IMR-90 (cell line): ENCODE data around the gene ZNF618. TPM values are rescaled to one million over a fixed set of nuclear protein-coding genes. Genes with fewer than 3 reads are reported as not detected.
A peak's percentile ranks its signal among the peaks of the same experiment; 100 is the strongest.

Source experiments
- ATAC-seq: fragments of 200-7000 bp; cut with Tn5 transposase; 2 replicates; pipeline ENCODE4 v1.9.1; 2020; ENCODE audit warnings: low read depth, mild to moderate bottlenecking, moderate library complexity
- BruUV-seq: library from RNA; stranded (reverse); fragments of 400-500 nt; replicated peaks from 2 replicates; lab custom pipeline; 2021; lab: Mats Ljungman, UMichigan
- CTCF ChIA-PET: fragments of 300-600 bp; formaldehyde crosslinking; extraction: SDS; loops from one replicate; lab custom pipeline; 2021; ENCODE audit warnings: antibody characterized with exemption; lab: Yijun Ruan, JAX
- POLR2A ChIA-PET: fragments of 300-600 bp; sonication (Branson Sonifier 250); formaldehyde crosslinking; loops from one replicate; lab custom pipeline; 2022; ENCODE audit warnings: antibody characterized with exemption; ENCODE audit not compliant: unreplicated experiment; lab: Charles Lee
- DNase-seq: peaks from one replicate; pipeline ENCODE4 v3.0.0; 2013
- H2AFZ ChIP-seq: replicated peaks from 2 replicates; pipeline ENCODE3; 2013; ENCODE audit warnings: low read length, mild to moderate bottlenecking; ENCODE audit not compliant: poor library complexity
- H2AK5ac ChIP-seq: 2 replicates; pipeline ENCODE4 v1.6.1; 2013; ENCODE audit warnings: low read depth, low read length, inconsistent platforms
- H2AK9ac ChIP-seq: replicated peaks from 2 replicates; pipeline ENCODE3; 2013; ENCODE audit warnings: mild to moderate bottlenecking, low read depth, low read length, moderate library complexity; ENCODE audit not compliant: poor library complexity
- H2BK120ac ChIP-seq: 2 replicates; pipeline ENCODE4 v1.6.1; 2013; ENCODE audit warnings: low read depth, low read length, inconsistent platforms
- H2BK15ac ChIP-seq: 3 replicates; pipeline ENCODE4 v1.6.1; 2013; ENCODE audit warnings: low read depth, low read length, inconsistent platforms
- H2BK20ac ChIP-seq: 2 replicates; pipeline ENCODE4 v1.6.1; 2013; ENCODE audit warnings: low read depth, mild to moderate bottlenecking, inconsistent platforms, low read length, moderate library complexity
- H2BK5ac ChIP-seq: 2 replicates; pipeline ENCODE4 v1.6.1; 2013; ENCODE audit warnings: mild to moderate bottlenecking, low read depth, low read length, inconsistent platforms; ENCODE audit not compliant: poor library complexity, severe bottlenecking
- H3K14ac ChIP-seq: replicated peaks from 2 replicates; pipeline ENCODE4 v1.6.1; 2013; ENCODE audit warnings: low read depth, low read length, inconsistent platforms
- H3K18ac ChIP-seq: 2 replicates; pipeline ENCODE4 v1.6.1; 2013; ENCODE audit warnings: low read depth, low read length, control low read depth
- H3K23ac ChIP-seq: 2 replicates; pipeline ENCODE4 v1.6.1; 2013; ENCODE audit warnings: low read depth, low read length, inconsistent platforms
- H3K27ac ChIP-seq: 2 replicates; pipeline ENCODE4 v1.5.1; 2013; ENCODE audit warnings: mild to moderate bottlenecking, control low read depth, low read length; ENCODE audit not compliant: insufficient read depth
- H3K27me3 ChIP-seq: 2 replicates; pipeline ENCODE4 v1.6.1; 2013; ENCODE audit warnings: low read length; ENCODE audit not compliant: control insufficient read depth, insufficient read depth
- H3K36me3 ChIP-seq: 2 replicates; pipeline ENCODE4 v1.6.1; 2013; ENCODE audit warnings: low read length, mixed read lengths; ENCODE audit not compliant: control insufficient read depth, insufficient read depth
- H3K4ac ChIP-seq: 2 replicates; pipeline ENCODE4 v1.6.1; 2013; ENCODE audit warnings: low read depth, low read length, inconsistent platforms
- H3K4me1 ChIP-seq: 2 replicates; pipeline ENCODE4 v1.6.1; 2013; ENCODE audit warnings: low read length, mixed read lengths; ENCODE audit not compliant: control insufficient read depth, insufficient read depth
- H3K4me2 ChIP-seq: 2 replicates; pipeline ENCODE4 v1.6.1; 2013; ENCODE audit warnings: low read depth, mild to moderate bottlenecking, control low read depth, low read length, moderate library complexity
- H3K4me3 ChIP-seq: 2 replicates; pipeline ENCODE4 v1.5.1; 2013; ENCODE audit warnings: low read depth, mild to moderate bottlenecking, control low read depth, low read length, moderate library complexity; ENCODE audit not compliant: insufficient read depth
- H3K56ac ChIP-seq: 2 replicates; pipeline ENCODE4 v1.6.1; 2013; ENCODE audit warnings: low read length, inconsistent platforms; ENCODE audit not compliant: insufficient read depth; ENCODE audit errors: extremely low read depth
- H3K79me1 ChIP-seq, 2 experiments: 2 replicates each; pipeline ENCODE4 v1.6.1; 2013; ENCODE audit warnings: low read length in 2 of 2, inconsistent platforms in 1 of 2, low read depth in 1 of 2
- H3K9ac ChIP-seq: 2 replicates; pipeline ENCODE4 v1.6.1; 2013; ENCODE audit warnings: low read depth, low read length, control low read depth
- H3K9me1 ChIP-seq: 2 replicates; pipeline ENCODE4 v1.6.1; 2013; ENCODE audit warnings: low read length, inconsistent platforms; ENCODE audit not compliant: insufficient read depth
- H3K9me3 ChIP-seq: 2 replicates; pipeline ENCODE4 v1.6.1; 2013; ENCODE audit warnings: low read length; ENCODE audit not compliant: control insufficient read depth, insufficient read depth
- H4K20me1 ChIP-seq: 2 replicates; pipeline ENCODE4 v1.6.1; 2013; ENCODE audit warnings: low read length, inconsistent platforms; ENCODE audit not compliant: insufficient read depth
- H4K5ac ChIP-seq: 2 replicates; pipeline ENCODE4 v1.6.1; 2013; ENCODE audit warnings: mild to moderate bottlenecking, low read depth, low read length, control low read depth
- H4K8ac ChIP-seq, 2 experiments: 2 replicates each; pipeline ENCODE4 v1.6.1; 2013; ENCODE audit warnings: low read depth in 2 of 2, low read length in 2 of 2, control low read depth in 1 of 2, inconsistent platforms in 1 of 2
- H4K91ac ChIP-seq: 2 replicates; pipeline ENCODE4 v1.6.1; 2013; ENCODE audit warnings: low read depth, low read length, inconsistent platforms; ENCODE audit not compliant: insufficient read depth
- BHLHE40 ChIP-seq: fragments of 150-350 bp; IDR thresholded peaks from 2 replicates; pipeline ENCODE4 v1.6.1; 2016; ENCODE audit warnings: mild to moderate bottlenecking, low read depth, low read length
- CEBPB ChIP-seq: IDR thresholded peaks from 2 replicates; pipeline ENCODE4 v1.6.1; 2012; ENCODE audit warnings: low read depth, low read length, improper control_type of control experiment
- CHD1 ChIP-seq: IDR thresholded peaks from 2 replicates; pipeline ENCODE4 v1.6.1; 2012; ENCODE audit warnings: low read depth, low read length, improper control_type of control experiment
- ELK1 ChIP-seq: fragments of 150-350 bp; IDR thresholded peaks from 2 replicates; pipeline ENCODE4 v1.6.1; 2016; ENCODE audit warnings: low read depth, mild to moderate bottlenecking, low read length, moderate library complexity, borderline replicate concordance
- FOS ChIP-seq: fragments of 150-350 bp; IDR thresholded peaks from 2 replicates; pipeline ENCODE4 v1.6.1; 2016; ENCODE audit warnings: low read depth, low read length
- MAFK ChIP-seq: IDR thresholded peaks from 2 replicates; pipeline ENCODE4 v1.6.1; 2012; ENCODE audit warnings: low read depth, low read length, improper control_type of control experiment
- MAZ ChIP-seq: IDR thresholded peaks from 2 replicates; pipeline ENCODE4 v1.6.1; 2012; ENCODE audit warnings: low read depth, mild to moderate bottlenecking, low read length, improper control_type of control experiment, moderate library complexity, borderline replicate concordance
- MXI1 ChIP-seq: IDR thresholded peaks from 2 replicates; pipeline ENCODE4 v1.6.1; 2012; ENCODE audit warnings: low read depth, mild to moderate bottlenecking, low read length, moderate library complexity, borderline replicate concordance
- RAD21 ChIP-seq: IDR thresholded peaks from 2 replicates; pipeline ENCODE4 v1.6.1; 2012; ENCODE audit warnings: low read length, improper control_type of control experiment
- RCOR1 ChIP-seq: IDR thresholded peaks from 2 replicates; pipeline ENCODE4 v1.6.1; 2012; ENCODE audit warnings: mild to moderate bottlenecking, low read length, improper control_type of control experiment; ENCODE audit not compliant: insufficient replicate concordance
- RFX5 ChIP-seq: IDR thresholded peaks from 2 replicates; pipeline ENCODE4 v1.8.0; 2012; ENCODE audit warnings: low read depth, mild to moderate bottlenecking, low read length, moderate library complexity
- SMC3 ChIP-seq: fragments of 150-350 bp; IDR thresholded peaks from 2 replicates; pipeline ENCODE4 v1.6.1; 2016; ENCODE audit warnings: low read depth, mild to moderate bottlenecking, antibody characterized with exemption, low read length, moderate library complexity
- USF2 ChIP-seq: fragments of 150-350 bp; IDR thresholded peaks from 2 replicates; pipeline ENCODE4 v1.6.1; 2017; ENCODE audit warnings: mild to moderate bottlenecking, antibody characterized with exemption, low read length, low read depth
- WGBS, 2 experiments: methylation state at CpG; one replicate each; pipeline versions ENCODE4 v1.1.5 to v1.1.7; 2013; ENCODE audit warnings: missing lambda C conversion rate in 2 of 2; ENCODE audit not compliant: insufficient read length in 1 of 2; ENCODE audit errors: extremely low coverage in 2 of 2; 5-methylcytosine and 5-hydroxymethylcytosine counted together
- dilution Hi-C: fragments of 300-500 bp; cut with HindIII; formaldehyde crosslinking; loops from one replicate; pipeline ENCODE4 v1.14.3; 2018; ENCODE audit warnings: low sequenced_read_pairs; ENCODE audit not compliant: unreplicated experiment
- in situ Hi-C: fragments of 300-500 bp; cut with MboI; formaldehyde crosslinking; loops from 3 replicates; pipeline ENCODE4 v1.14.3; 2019; ENCODE audit warnings: low sequenced_read_pairs, inconsistent platforms, mixed read lengths
- intact Hi-C: fragments of 100-400 bp; cut with micrococcal nuclease; formaldehyde crosslinking; loops from 2 replicates; pipeline ENCODE4 v1.10.0; 2022
- polyA plus RNA-seq, 3 experiments: library from polyadenylated mRNA; depleted of rRNA; stranded (reverse); fragments of >200 nt; gene quantifications; 2 replicates each; pipeline ENCODE4 v1.2.3, GENCODE V29; 2012; ENCODE audit warnings: low replicate concordance in 1 of 3
- total RNA-seq: library from RNA; depleted of rRNA; stranded (reverse); fragments of >200 nt; gene quantifications from 2 replicates; pipeline ENCODE4 v1.2.3, GENCODE V29; 2012

ZNF618 gene
- total and polyA plus RNA-seq, 2 of the 4 experiments (the other 2 are of a cell fraction), result 8.2 to 9.4 TPM

GRCh38 chr9:113875459-113876150, 504 bp upstream of the ZNF618 start (continued):
- no peak for TF ChIP-seq RFX5
- TF ChIP-seq SMC3, result no peak

- Histone ChIP-seq H2AFZ (no peak overlapping the region), H3K18ac (no peak overlapping the region), H3K14ac (no peak overlapping the region; the same call in 1 of the 2 replicates), H3K9me3 (no peaks in the 10 kb centered on the region), H4K8ac (peak overlapping the region in 1 of 2 experiments; percentile 21; a peak in 1 of 4 replicates), H4K91ac (no peak overlapping the region; the same call in 1 of the 2 replicates), H2BK120ac (no peak overlapping the region), H2AK5ac (no peak overlapping the region), H3K4me1 (peaks cover 5% of the 10 kb centered on the region), H3K4me3 (peak overlapping the region; percentile 59), H3K9ac (peak overlapping the region; percentile 80), H3K56ac (peak overlapping the region; percentile 52), H3K9me1 (no peaks in the 10 kb centered on the region; the same call in 1 of the 2 replicates), H3K4ac (peak overlapping the region; percentile 62), H2BK20ac (no peak overlapping the region), H2AK9ac (no peak overlapping the region), H2BK5ac (peak overlapping the region; percentile 81), H3K79me1 (peaks cover 13 to 33% of the 10 kb centered on the region in 2 experiments), H2BK15ac (no peak overlapping the region), H3K4me2 (peak overlapping the region; percentile 94), H3K36me3 (no peaks in the 10 kb centered on the region), H4K5ac (no peak overlapping the region), H3K23ac (peak overlapping the region; percentile 91; the same call in 1 of the 2 replicates), H3K27me3 (peaks cover 3% of the 10 kb centered on the region), H3K27ac (peak overlapping the region; percentile 65; the same call in 1 of the 2 replicates), H4K20me1 (peaks cover 16% of the 10 kb centered on the region; the same call in 1 of the 2 replicates)
- TF ChIP-seq MAFK (no peak), USF2 (no peak), ELK1 (no peak), MXI1 (no peak), BHLHE40 (no peak), CHD1 (no peak), MAZ (no peak), FOS (no peak), SMC3 (no peak), RCOR1 (no peak), CEBPB (no peak), RAD21 (no peak)
- in situ Hi-C loops (no loop called here), dilution Hi-C loops (no loop called here), intact Hi-C loops (loop anchor here (5.0 kb wide), 3 partner anchors 70 to 100 kb away; no protein-coding TSS in a partner anchor)
- ChIA-PET CTCF (interaction anchor here (0.7 to 1.1 kb wide), 5 partner anchors 51 to 540 kb away, joined by 3 to 7 read pairs (median 3); no protein-coding TSS in a partner anchor), POLR2A (no interaction called here)
- ATAC-seq (no peak), DNase-seq (no peak)
- no TSS peak for BruUV-seq
- no CpG with 5 or more reads among the region's 1 CpG for WGBS, 2 experiments
Observed at GRCh38 chr9:113876993-113877368, 872 bp downstream of the ZNF618 start.
